Mammary epithelial cell (primary cell): ENCODE data around the gene DOK3.

Source experiments
- CTCF ChIP-seq, 2 donors: IDR thresholded peaks in 1 of 2; conservative IDR thresholded peaks in 1 of 2; 2 replicates each; pipeline ENCODE4 v1.5.1; 2011 to 2012; ENCODE audit warnings: inconsistent platforms in 2 of 2, low read length in 2 of 2, mild to moderate bottlenecking in 2 of 2, control low read depth in 1 of 2, low read depth in 1 of 2; ENCODE audit not compliant: insufficient read depth in 1 of 2; ENCODE audit errors: extremely low read depth in 1 of 2
- EZH2 ChIP-seq: IDR thresholded peaks from 2 replicates; pipeline ENCODE4 v1.6.1; 2012; ENCODE audit warnings: low read length, inconsistent platforms, borderline replicate concordance

- TF ChIP-seq CTCF (conservative IDR thresholded peaks at IDR 0.05 in 1 of 2, IDR thresholded peaks at IDR 0.05 in 1 of 2; ENCODE audit: extremely low read depth in 1 of 2, insufficient read depth in 1 of 2, low read depth in 1 of 2, low read length in 2 of 2): no peak
- TF ChIP-seq EZH2: no peak
These were observed 3.9 kb upstream of the DOK3 start for GRCh38 chr5:177513500-177513899.
